GM18508 (cell line): ENCODE results near the gene ANKH.

Source experiments
- ATAC-seq: cut with Tn5 transposase; IDR thresholded peaks from one replicate; pipeline ENCODE4 v1.9.1; 2021; ENCODE audit warnings: moderate number of reproducible peaks; ENCODE audit not compliant: insufficient read depth, unreplicated experiment

ANKH gene

DNA sequence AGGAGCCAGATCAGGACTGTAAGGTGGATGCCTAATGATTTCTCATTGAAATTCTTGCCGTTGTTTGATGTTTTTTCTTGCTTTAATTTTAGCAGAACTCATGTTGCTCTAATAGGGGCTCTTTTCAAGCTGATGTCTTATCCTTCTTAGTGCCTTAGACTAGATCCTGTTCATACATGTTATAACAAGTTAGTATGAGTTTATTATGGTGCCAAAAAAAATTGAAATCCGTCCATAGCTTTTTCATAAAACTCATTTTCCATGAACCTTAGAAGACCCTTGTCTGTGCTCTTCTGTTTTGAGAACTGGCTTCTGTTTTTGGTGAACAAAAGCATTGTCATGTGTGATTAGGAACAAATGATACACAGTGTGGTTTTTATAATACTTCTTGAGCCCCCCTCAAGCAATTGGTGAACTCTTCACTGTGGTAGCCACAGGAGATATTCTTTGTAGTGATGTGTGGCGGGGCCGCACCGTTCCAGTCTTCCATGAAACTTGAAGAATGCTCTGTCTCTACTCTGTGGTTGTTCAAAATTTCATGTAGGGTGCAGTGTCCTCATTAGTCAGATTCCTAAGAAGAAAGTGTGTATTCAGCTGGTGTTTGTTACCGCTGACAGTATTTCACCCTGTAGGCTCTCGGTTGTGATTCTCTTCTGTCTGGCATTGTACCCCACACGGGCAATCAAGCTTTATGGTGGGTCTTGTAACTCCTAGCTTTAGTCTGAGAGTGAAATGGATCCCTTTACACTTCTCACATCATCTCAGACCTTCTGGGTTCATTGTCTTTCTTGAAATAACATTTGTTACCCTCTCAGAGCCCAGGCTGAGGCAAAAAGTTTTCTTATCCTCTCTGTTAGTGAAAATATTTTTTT lies 196.4 kb downstream of the ANKH start:
- ATAC-seq, result peak; percentile 0

DNA sequence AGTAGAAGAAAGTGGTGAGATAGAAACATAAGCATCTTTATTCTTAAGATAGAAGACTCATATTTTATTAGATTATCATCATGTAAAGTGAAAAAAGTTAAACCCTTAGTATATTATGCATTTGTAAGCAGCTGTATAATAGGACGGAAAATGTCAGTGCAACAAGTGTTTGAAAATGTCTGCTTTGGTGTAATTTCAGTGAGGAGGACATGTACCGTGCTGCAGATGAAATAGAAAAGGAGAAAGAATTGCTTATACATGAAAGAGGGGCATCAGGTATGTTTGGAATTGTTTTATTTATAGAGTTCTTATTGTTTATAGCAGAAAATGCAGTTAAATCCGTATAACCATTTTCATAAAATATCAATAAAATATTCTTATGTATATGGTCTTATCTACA lies 198.1 kb downstream of the ANKH start:
- ATAC-seq, result no peak

DNA sequence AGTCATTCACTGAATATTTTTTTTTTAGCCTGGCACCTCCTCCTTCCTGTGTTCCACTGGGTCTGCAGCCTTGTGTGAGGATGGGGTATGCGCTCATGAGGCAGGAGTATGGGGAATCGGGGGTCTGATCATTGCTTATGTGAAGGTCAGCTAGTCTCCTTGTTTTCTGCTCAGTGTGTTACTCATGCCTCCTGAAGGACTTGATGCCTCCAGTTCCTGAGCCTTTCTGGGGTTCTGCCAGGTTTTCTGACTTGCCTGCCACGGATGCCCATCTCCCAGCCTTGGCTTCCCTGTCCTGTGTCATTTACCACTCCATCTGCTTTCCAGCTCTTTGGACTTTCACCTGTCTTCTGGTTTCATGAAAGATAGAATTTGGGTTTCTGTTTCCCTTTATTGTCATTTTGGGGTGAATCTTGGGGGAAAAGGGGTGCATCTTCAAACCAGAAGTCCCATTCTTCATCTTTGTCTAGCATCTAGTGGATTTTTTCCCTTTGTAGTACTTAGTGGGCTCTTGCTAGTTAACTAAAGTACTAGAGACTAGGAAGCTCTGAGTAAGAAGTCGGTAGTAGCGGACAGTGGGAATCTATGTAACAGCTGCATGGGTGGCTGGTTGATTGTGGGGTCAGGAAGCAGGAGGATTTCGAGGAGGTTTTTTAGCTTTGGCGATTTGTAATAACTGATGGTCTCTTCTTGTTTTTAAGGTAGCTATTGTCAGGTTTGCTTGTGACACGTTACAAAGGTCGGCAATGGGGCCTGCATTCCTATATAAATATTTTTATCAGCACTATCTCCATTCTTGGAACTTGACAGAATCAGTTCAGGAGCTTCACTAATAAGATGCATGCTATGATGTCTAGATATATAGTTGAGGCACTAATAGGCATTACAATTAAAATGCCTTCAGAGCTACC lies 198.8 kb downstream of the ANKH start:
- ATAC-seq, result no peak

DNA sequence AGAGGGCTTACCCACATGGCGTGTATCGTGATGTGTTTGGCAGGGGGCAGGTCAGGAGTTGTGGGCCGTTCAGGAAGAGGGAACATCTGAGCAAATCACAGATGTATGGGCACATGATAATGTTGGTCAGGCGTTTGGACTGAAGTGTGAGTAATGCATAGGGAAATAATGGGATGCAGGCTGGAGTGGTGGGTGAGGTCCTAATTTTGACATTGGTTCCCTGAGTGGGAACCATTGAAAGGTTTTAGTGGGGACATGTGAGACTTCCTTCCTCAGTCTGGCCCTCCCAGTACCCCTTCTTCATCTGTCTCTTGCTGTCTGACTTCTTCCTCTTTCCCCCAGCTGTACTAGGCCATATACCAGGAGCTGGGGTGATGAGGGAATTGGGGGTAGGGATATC lies 199.5 kb downstream of the ANKH start:
- ATAC-seq, result no peak

- ATAC-seq, result no peak
These were observed 200.2 kb downstream of the ANKH start for GRCh38 chr5:14671414-14671813.

- no peak for ATAC-seq
These were observed 201.6 kb downstream of the ANKH start for GRCh38 chr5:14669975-14670374.

DNA sequence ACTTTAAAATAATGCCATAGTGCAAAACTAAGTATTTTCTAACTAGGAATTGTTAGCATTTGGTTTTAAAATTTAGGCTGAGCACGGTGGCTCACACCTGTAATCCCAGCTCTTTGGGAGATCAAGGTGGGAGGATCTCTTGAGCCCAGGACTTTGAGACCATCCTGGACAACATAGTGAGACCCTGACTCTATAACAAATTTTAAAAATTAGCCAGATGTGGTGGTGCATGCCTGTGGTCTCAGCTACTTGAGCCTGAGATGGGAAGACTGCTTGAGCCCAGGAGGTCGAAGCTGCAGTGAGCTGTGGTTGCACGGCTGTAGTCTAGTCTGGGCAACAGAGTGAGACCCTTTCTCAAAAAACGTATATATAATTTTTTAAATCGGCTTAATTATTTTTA lies 202.2 kb downstream of the ANKH start:
- ATAC-seq, result no peak

DNA sequence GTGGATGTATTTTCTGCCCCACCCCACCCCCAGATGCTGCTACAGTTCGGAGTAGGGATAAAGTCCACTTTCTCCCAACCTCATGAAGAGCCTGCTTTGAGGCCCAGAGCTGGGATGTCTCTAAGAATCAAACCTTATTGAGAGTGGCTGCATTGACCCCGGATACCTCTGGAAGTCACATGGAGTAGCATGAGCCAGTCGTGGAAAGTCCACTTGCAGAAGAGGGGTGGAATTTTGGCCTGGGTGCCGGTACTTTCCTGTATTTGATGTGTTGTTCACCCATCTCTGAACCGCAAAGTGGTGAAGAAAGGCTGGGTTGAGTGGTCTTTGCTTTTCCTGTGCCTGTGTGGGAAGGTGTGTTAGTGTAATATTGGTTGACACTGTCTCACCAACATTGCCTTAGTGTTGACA lies 203.4 kb downstream of the ANKH start:
- ATAC-seq, result no peak

DNA sequence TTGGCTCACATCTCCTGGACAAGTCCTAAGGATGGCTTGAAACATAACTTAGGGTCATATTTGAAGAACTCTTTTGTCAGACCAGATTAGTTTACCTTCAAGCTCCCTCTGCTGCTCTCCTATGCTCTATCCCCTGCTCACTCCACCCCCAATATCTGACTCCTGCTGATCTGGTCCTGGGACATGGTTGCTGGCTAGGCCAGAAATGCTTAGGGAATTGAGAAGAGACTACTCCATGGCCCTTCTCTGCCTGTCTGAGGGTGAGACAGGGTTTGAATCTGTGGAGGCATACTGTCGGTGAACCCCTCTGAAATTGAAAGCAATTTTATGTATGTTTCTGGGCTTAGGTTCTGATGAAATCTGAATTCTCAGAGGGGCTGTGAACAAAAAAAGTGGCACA lies 203.8 kb downstream of the ANKH start:
- no peak for ATAC-seq

DNA sequence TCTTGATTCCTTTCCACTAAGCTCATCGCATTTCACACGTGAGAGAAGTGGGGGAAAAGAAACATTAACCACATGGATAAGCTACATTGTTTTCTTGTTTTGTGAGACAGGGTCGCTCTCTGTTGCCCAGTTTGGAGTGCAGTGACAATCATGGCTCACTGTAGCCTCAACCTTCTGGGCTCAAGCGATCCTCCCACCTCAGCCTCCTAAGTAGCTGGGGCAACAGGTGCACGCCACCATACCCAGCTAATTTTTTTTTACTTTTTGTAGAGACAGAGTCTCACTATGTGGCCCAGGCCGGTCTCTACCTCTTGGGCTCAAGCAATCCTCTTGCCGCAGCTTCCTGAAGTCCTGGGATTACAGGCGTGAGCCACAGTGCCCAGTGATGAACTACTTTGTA lies 204.3 kb downstream of the ANKH start:
- ATAC-seq, result no peak

DNA sequence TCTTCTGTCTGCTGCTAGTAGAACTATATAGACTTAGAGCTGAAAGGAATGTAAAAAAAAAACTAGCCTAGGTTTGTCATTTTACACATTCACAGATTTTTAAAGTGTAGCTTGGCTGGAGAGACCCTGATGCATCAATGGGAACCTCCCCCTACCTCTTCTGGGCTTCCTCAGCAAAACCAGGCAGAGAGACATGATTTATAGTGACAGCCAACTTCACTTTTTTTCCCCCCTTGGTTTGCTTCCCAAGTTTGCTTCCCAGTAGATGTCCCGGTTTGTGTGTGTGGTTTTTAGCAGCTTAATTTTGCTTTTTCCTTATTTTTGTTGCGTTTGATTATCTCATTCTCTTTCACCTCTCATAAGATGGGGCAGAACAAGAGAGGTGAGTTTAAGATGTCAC lies 205.2 kb downstream of the ANKH start:
- ATAC-seq, result no peak

DNA sequence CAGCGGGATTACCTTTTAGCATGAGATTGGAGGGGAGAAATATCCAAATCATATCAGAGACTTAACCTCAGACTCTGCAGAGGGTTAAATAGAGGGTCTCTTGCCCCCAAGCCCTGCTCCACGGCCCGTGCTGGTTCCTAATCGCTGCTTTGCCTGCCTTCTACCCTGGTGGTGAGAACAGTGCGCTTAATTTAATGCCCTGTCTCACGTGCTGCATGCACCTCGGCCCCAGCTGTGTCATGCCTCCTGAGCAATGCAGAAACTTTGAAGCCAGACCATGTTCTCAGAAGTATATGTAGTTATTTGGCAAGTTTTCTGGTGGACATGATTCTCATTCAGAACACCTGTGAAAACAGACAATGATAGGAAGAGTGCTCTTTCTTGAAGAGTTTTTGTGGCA lies 205.6 kb downstream of the ANKH start:
- peak; percentile 28 for ATAC-seq

GRCh38 chr5:14665101-14665822 lies 206.3 kb downstream of the ANKH start:
- no peak for ATAC-seq

DNA sequence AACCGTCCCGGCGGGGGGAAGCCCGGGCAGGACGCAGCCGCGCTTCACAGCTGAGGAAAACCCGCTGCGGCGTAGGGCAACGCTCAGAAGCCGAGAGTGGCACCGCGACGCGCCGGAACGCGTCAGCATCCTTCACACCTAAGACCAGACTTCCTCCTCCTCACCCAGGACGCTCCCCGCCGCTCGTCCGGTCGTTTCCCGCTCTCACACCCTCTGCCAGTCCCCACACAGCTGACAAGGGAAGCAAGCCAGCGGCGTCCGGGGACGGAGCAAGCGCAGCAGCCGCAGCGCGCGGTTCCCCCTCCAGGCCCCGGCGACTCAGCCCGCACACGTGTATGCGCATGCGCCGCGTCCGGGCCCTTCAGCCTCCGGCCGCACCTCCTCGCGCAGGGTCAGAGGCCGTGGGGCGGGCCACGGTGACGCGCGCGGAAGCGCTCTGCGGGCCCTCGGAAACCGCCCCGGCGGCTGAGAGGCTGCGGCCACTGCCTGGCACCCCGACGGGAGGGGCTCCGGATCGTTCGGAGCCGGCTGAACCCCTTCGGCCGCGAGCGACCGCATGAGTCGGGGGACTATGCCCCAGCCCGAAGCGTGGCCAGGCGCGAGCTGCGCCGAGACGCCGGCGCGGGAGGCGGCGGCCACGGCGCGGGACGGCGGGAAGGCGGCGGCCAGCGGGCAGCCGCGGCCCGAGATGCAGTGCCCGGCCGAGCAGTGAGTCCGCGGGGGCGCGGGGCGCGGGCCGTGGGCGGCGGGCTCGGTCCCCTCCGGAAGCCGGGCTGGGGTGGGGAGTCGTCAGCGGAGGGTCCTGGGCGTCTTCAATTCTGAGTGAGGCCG lies 207.1 kb downstream of the ANKH start, which contains the start of gene OTULIN:
Gene OTULIN (plus strand): TSS at position 449 of the 831 bp plus-strand sequence. CDS start 108 bp downstream, at position 557.
- ATAC-seq, result peak; percentile 45

GRCh38 chr5:14663734-14664269 lies 207.8 kb downstream of the ANKH start:
- ATAC-seq, result peak; percentile 23

GRCh38 chr5:14662721-14663260 lies 208.8 kb downstream of the ANKH start:
- no peak for ATAC-seq

DNA sequence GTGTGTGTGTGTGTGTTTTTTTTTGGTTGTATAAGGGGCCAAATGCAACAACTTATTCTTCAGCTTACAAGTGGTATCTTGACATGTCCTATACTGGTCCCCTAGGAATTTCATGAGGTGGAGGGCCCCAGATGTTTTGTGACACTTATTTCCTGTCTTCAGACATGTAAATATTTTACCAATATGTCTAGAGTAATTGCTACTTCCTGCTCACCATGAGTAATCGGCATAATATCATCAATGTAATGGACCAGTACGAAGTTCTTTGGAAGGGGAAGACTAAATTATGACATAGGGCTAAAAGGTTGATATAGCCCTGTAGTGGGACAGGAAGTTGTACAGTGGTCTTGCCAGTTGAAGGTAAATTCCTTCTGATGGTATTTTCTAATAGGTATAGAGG lies 210.7 kb downstream of the ANKH start:
- ATAC-seq, result no peak

DNA sequence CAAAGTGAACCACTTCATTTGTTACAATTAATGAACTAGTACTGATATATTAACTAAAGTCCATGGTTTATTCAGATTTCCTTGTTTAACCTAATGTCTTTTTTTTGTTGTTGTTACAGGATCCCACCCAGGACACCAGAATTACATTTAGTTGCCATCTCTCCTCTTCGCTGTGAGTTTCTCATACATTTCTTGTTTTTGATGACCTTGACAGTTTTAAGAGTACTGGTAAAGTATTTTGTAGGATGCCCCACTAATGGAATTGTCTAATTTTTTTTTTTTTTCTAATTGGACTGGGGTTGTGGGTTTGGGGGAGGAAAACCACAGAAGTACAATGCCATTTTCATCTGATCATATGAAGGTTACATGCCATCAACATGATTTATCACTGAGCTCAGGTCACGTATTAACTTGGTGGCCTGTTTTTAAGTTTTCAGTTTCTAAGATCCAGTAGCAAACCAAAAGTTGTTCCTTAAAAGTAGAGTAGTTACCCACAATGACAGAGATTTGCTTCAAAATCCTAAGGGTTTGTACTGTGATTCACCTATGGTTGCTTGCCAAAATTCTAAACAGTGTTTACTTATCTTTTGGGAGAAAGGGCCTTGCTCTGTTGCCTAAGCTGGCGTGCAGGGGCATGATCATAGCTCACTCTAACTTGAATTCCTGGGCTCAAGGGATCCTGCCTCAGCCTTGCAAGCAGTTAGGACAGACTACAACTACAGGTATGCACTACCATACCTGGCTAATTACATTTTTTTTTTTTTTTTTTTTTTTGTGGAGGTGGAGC lies 211.6 kb downstream of the ANKH start:
- no peak for ATAC-seq
